H1 (cell line): ENCODE data around the gene SHANK1. TPM values are rescaled to one million over a fixed set of nuclear protein-coding genes. Genes with fewer than 3 reads are reported as not detected.
A peak's percentile ranks its signal among the peaks of the same experiment; 100 is the strongest.
"Not testable (repeated sequence)": the region's sequence is repeated elsewhere in the genome, so short reads cannot be mapped to it uniquely, and the experiment has no call there.

ENCODE experiments used
- CTCF ChIA-PET: fragments of 300-600 bp; sonication (Branson Sonifier 250); formaldehyde crosslinking; loops from one replicate; lab custom pipeline; 2021; ENCODE audit not compliant: partially characterized antibody; lab: Charles Lee
- POLR2A ChIA-PET: fragments of 300-600 bp; sonication (Branson Sonifier 250); formaldehyde crosslinking; loops from one replicate; lab custom pipeline; 2021; ENCODE audit warnings: inconsistent platforms; ENCODE audit not compliant: partially characterized antibody; lab: Charles Lee
- DNase-seq, 2 experiments: peaks; one replicate each; pipeline versions ENCODE4 v3.0.0 to v3.0.0-alpha.2; 2010 to 2022; ENCODE audit warnings: low spot score in 2 of 2, low read depth in 1 of 2, mixed read lengths in 1 of 2
- FAIRE-seq: peaks from 2 replicates; lab custom pipeline; 2011; peaks lifted over from hg19 to GRCh38; lab: Jason Lieb, UNC
- H2AFZ ChIP-seq: 2 replicates; pipeline ENCODE4 v1.8.1; 2012; ENCODE audit warnings: low read length, inconsistent platforms
- H2AK5ac ChIP-seq: 2 replicates; pipeline ENCODE4 v1.6.1; 2013; ENCODE audit warnings: low read depth, low read length
- H2BK120ac ChIP-seq: replicated peaks from 2 replicates; pipeline ENCODE3; 2013; ENCODE audit warnings: low read depth, low read length, inconsistent platforms
- H2BK12ac ChIP-seq: 2 replicates; pipeline ENCODE4 v1.6.1; 2013; ENCODE audit warnings: low read depth, low read length
- H2BK15ac ChIP-seq: 2 replicates; pipeline ENCODE4 v1.6.1; 2013; ENCODE audit warnings: low read length
- H2BK20ac ChIP-seq: 2 replicates; pipeline ENCODE4 v1.6.1; 2013; ENCODE audit warnings: low read length
- H2BK5ac ChIP-seq: 2 replicates; pipeline ENCODE4 v1.6.1; 2013; ENCODE audit warnings: low read depth, low read length
- H3K14ac ChIP-seq: 2 replicates; pipeline ENCODE4 v1.6.1; 2013; ENCODE audit warnings: inconsistent platforms; ENCODE audit not compliant: insufficient read length
- H3K18ac ChIP-seq: 2 replicates; pipeline ENCODE4 v1.6.1; 2013; ENCODE audit warnings: low read length; ENCODE audit errors: extremely low read depth
- H3K23ac ChIP-seq: 2 replicates; pipeline ENCODE4 v1.6.1; 2013; ENCODE audit warnings: inconsistent platforms; ENCODE audit not compliant: insufficient read length
- H3K23me2 ChIP-seq: 2 replicates; pipeline ENCODE4 v1.6.1; 2013; ENCODE audit warnings: low read depth, low read length
- H3K27ac ChIP-seq: 2 replicates; pipeline ENCODE4 v1.6.1; 2011; ENCODE audit warnings: low read depth, low read length, inconsistent platforms
- H3K27me3 ChIP-seq, 4 experiments: replicated peaks in 1 of 4; 1 replicate in 1 of 4; 2 replicates in 3 of 4; pipeline versions ENCODE4 v1.6.1 to v1.8.1; 2011 to 2013; ENCODE audit warnings: low read length in 3 of 4, mild to moderate bottlenecking in 3 of 4, inconsistent platforms in 2 of 4, mixed read lengths in 2 of 4, moderate library complexity in 1 of 4; ENCODE audit not compliant: control insufficient read depth in 3 of 4, insufficient read depth in 3 of 4; ENCODE audit errors: extremely low read depth in 1 of 4
- H3K36me3 ChIP-seq, 4 experiments: 2 replicates each; pipeline versions ENCODE4 v1.6.1 to v1.8.1; 2011 to 2013; ENCODE audit warnings: mild to moderate bottlenecking in 4 of 4, low read length in 3 of 4, moderate library complexity in 2 of 4, control low read depth in 1 of 4, inconsistent platforms in 1 of 4; ENCODE audit not compliant: insufficient read depth in 4 of 4, control insufficient read depth in 2 of 4
- H3K4ac ChIP-seq: replicated peaks from 2 replicates; pipeline ENCODE3; 2013; ENCODE audit warnings: low read length, low read depth, mixed read lengths, inconsistent platforms; ENCODE audit not compliant: insufficient read length
- H3K4me1 ChIP-seq, 4 experiments: replicated peaks in 1 of 4; 1 replicate in 1 of 4; 2 replicates in 3 of 4; pipeline versions ENCODE4 v1.6.1 to v1.8.1; 2011 to 2013; ENCODE audit warnings: low read length in 3 of 4, inconsistent platforms in 2 of 4, mixed read lengths in 1 of 4; ENCODE audit not compliant: insufficient read depth in 4 of 4, control insufficient read depth in 3 of 4
- H3K4me2 ChIP-seq, 2 experiments: 2 replicates each; pipeline versions ENCODE4 v1.6.1 to v1.8.1; 2011 to 2013; ENCODE audit warnings: low read depth in 2 of 2, low read length in 2 of 2, control low read depth in 1 of 2, inconsistent platforms in 1 of 2, mild to moderate bottlenecking in 1 of 2; ENCODE audit not compliant: insufficient read depth in 1 of 2
- H3K4me3 ChIP-seq, 4 experiments: fragments of 200-600, 300-600 bp in 1 of 4; sonication (generic), shearing (Covaris generic), sonication (Bioruptor Twin) in 1 of 4; 2 replicates each; pipeline versions ENCODE4 v1.5.1 to v1.8.1; 2011 to 2016; ENCODE audit warnings: low read length in 4 of 4, low read depth in 3 of 4, control low read depth in 2 of 4, inconsistent platforms in 2 of 4, mild to moderate bottlenecking in 2 of 4, mixed read lengths in 1 of 4, moderate library complexity in 1 of 4; ENCODE audit not compliant: insufficient read depth in 2 of 4; ENCODE audit errors: extremely low read depth in 1 of 4
- H3K56ac ChIP-seq: replicated peaks from 2 replicates; pipeline ENCODE3; 2013; ENCODE audit warnings: low read depth, mild to moderate bottlenecking, mixed read lengths, low read length, inconsistent platforms; ENCODE audit not compliant: insufficient read length
- H3K79me1 ChIP-seq: 2 replicates; pipeline ENCODE4 v1.6.1; 2013; ENCODE audit warnings: low read depth, low read length, control low read depth
- H3K79me2 ChIP-seq, 2 experiments: 2 replicates each; pipeline versions ENCODE4 v1.6.1 to v1.8.1; 2012 to 2013; ENCODE audit warnings: low read length in 2 of 2, mild to moderate bottlenecking in 2 of 2, inconsistent platforms in 1 of 2; ENCODE audit not compliant: insufficient read depth in 2 of 2, control insufficient read depth in 1 of 2
- H3K9ac ChIP-seq, 4 experiments: replicated peaks in 1 of 4; 1 replicate in 1 of 4; 2 replicates in 3 of 4; pipeline versions ENCODE4 v1.6.1 to v1.8.1; 2011 to 2013; ENCODE audit warnings: low read depth in 3 of 4, low read length in 3 of 4, control low read depth in 2 of 4, mild to moderate bottlenecking in 2 of 4, moderate library complexity in 2 of 4, inconsistent platforms in 1 of 4; ENCODE audit errors: extremely low read depth in 1 of 4
- H3K9me3 ChIP-seq, 2 experiments: 2 replicates each; pipeline versions ENCODE4 v1.6.1 to v1.8.1; 2012 to 2013; ENCODE audit warnings: mild to moderate bottlenecking in 2 of 2, moderate library complexity in 2 of 2, control low read depth in 1 of 2, inconsistent platforms in 1 of 2, low read depth in 1 of 2, low read length in 1 of 2, mixed read lengths in 1 of 2; ENCODE audit not compliant: insufficient read depth in 2 of 2
- H4K20me1 ChIP-seq, 2 experiments: replicated peaks in 1 of 2; 2 replicates each; pipeline versions ENCODE3 to v1.8.1; 2011 to 2013; ENCODE audit warnings: inconsistent platforms in 2 of 2, low read length in 2 of 2, mild to moderate bottlenecking in 1 of 2; ENCODE audit not compliant: insufficient read depth in 2 of 2, control insufficient read depth in 1 of 2
- H4K5ac ChIP-seq: 2 replicates; pipeline ENCODE4 v1.6.1; 2013; ENCODE audit warnings: low read length, low read depth, mixed read lengths, inconsistent platforms; ENCODE audit not compliant: insufficient read length
- H4K8ac ChIP-seq: 2 replicates; pipeline ENCODE4 v1.8.0; 2013; ENCODE audit warnings: mild to moderate bottlenecking, moderate library complexity, low read length, inconsistent platforms; ENCODE audit not compliant: insufficient read depth; ENCODE audit errors: extremely low read depth
- H4K91ac ChIP-seq: replicated peaks from 2 replicates; pipeline ENCODE3; 2013; ENCODE audit warnings: low read length, mixed read lengths, inconsistent platforms; ENCODE audit not compliant: insufficient read length
- WGBS, 2 experiments: shearing (Covaris generic) in 1 of 2; methylation state at CpG; one replicate each; pipeline versions ENCODE4 v1.1.6 to v1.1.7; 2013 to 2015; ENCODE audit warnings: low lambda C conversion rate in 2 of 2, mixed read lengths in 2 of 2, inconsistent platforms in 1 of 2, low coverage in 1 of 2, missing lambda C conversion rate in 1 of 2; ENCODE audit not compliant: insufficient replicate concordance in 2 of 2, insufficient coverage in 1 of 2, insufficient read length in 1 of 2; ENCODE audit errors: extremely low coverage in 1 of 2, missing lambda C conversion rate in 1 of 2; 5-methylcytosine and 5-hydroxymethylcytosine counted together
- polyA plus RNA-seq, 7 experiments: library from polyadenylated mRNA; depleted of rRNA in 3 of 7; stranded (reverse) in 5 of 7; unstranded in 2 of 7; fragments of >200 nt in 5 of 7; fragments of 200-250 nt in 2 of 7; gene quantifications; 1 replicate in 5 of 7; 2 replicates in 1 of 7; 4 replicates in 1 of 7; pipeline versions ENCODE4 v1.2.1 to v1.2.3, GENCODE V29; 2011 to 2013; ENCODE audit warnings: missing spikeins in 2 of 7, mixed read lengths in 2 of 7
- total RNA-seq: library from RNA; stranded (reverse); fragmentation: NEBNext Ultra II Directional; extraction: Animal tissue kit (Norgen Biotek cat#: 25700); gene quantifications from 2 replicates; pipeline ENCODE4 v1.2.1, GENCODE V29; 2021

The SHANK1 gene
- total and polyA plus RNA-seq, 2 of the 8 experiments (the other 6 are each of a cell fraction or from before 2014, with no cell fraction given), result 1.1 to 3.7 TPM

- CTCF ChIA-PET, result interaction anchor here (0.9 kb wide), 1 partner anchor 27 kb away, joined by 5 read pairs; no protein-coding TSS in a partner anchor
Measured at GRCh38 chr19:50756244-50756643, 36.6 kb upstream of the SHANK1 start.

More at GRCh38 chr19:50756244-50756643, 36.6 kb upstream of the SHANK1 start:
- H2BK15ac ChIP-seq, H3K27ac ChIP-seq, H3K4me1 ChIP-seq, H2BK12ac ChIP-seq, H4K8ac ChIP-seq, H3K18ac ChIP-seq, H3K79me2 ChIP-seq, H3K79me1 ChIP-seq, H4K5ac ChIP-seq, H2BK5ac ChIP-seq, H2AFZ ChIP-seq, H3K36me3 ChIP-seq, H3K14ac ChIP-seq, H3K4me2 ChIP-seq, H2AK5ac ChIP-seq, DNase-seq, H3K27me3 ChIP-seq, H2BK120ac ChIP-seq, H3K4me3 ChIP-seq, H3K9ac ChIP-seq, H4K91ac ChIP-seq, H3K23ac ChIP-seq, H3K4ac ChIP-seq, H4K20me1 ChIP-seq, H3K23me2 ChIP-seq, H2BK20ac ChIP-seq, H3K9me3 ChIP-seq, H3K56ac ChIP-seq: not testable (repeated sequence)
- POLR2A ChIA-PET, result interaction anchor here (0.8 kb wide), 1 partner anchor 15 kb away, joined by 3 read pairs; no protein-coding TSS in a partner anchor
- peak; percentile 62 for FAIRE-seq
- WGBS, 2 experiments, result 80% methylated on average over 8 of the region's 8 CpGs; no CpG with 5 or more reads in 1 of the 2 experiments
